Heart right ventricle (tissue), 16 donors: ENCODE results near the gene C18orf32. TPM values are rescaled to one million over a fixed set of nuclear protein-coding genes. Genes with fewer than 3 reads are reported as not detected.

ENCODE experiments used
- ATAC-seq, 8 donors: fragments of 200-7000 bp; cut with Tn5 transposase; one replicate each; pipeline ENCODE4 v1.9.1; 2020; ENCODE audit warnings: mild to moderate bottlenecking in 8 of 8, moderate library complexity in 8 of 8, moderate number of reproducible peaks in 1 of 8
- DNase-seq, 2 donors: peaks; one replicate each; pipeline ENCODE4 v3.0.0-alpha.2; 2020
- H3K27ac ChIP-seq, 10 donors: fragments of 200-600 bp; sonication (generic) in 2 of 10; one replicate each; pipeline versions ENCODE4 v1.5.0 to v1.8.0; 2020 to 2022; ENCODE audit warnings: mild to moderate bottlenecking in 3 of 10
- H3K27me3 ChIP-seq, 7 donors: fragments of 200-600 bp; one replicate each; pipeline ENCODE4 v1.8.0; 2021 to 2022; ENCODE audit warnings: mild to moderate bottlenecking in 2 of 7
- H3K36me3 ChIP-seq, 9 donors: fragments of 200-600 bp; sonication (generic) in 1 of 9; one replicate each; pipeline versions ENCODE4 v1.5.0 to v1.8.0; 2020 to 2022; ENCODE audit warnings: mild to moderate bottlenecking in 2 of 9
- H3K4me1 ChIP-seq, 9 donors: fragments of 200-600 bp; sonication (generic) in 1 of 9; one replicate each; pipeline versions ENCODE4 v1.5.0 to v1.8.0; 2020 to 2022; ENCODE audit warnings: mild to moderate bottlenecking in 4 of 9
- H3K4me3 ChIP-seq, 10 donors: fragments of 200-600 bp; sonication (generic) in 2 of 10; one replicate each; pipeline versions ENCODE4 v1.5.0 to v1.8.0; 2020 to 2022; ENCODE audit warnings: mild to moderate bottlenecking in 7 of 10, moderate library complexity in 2 of 10
- H3K9me3 ChIP-seq, 11 donors: fragments of 200-600 bp in 10 of 11; sonication (generic) in 2 of 11; one replicate each; pipeline versions ENCODE4 v1.5.0 to v1.8.0; 2013 to 2022; ENCODE audit warnings: mild to moderate bottlenecking in 2 of 11, control low read depth in 1 of 11, moderate library complexity in 1 of 11
- WGBS, 2 donors: extraction: QIAGEN DNeasy Blood & Tissue Kit; methylation state at CpG; one replicate each; pipeline ENCODE4 v1.1.7; 2013; ENCODE audit warnings: inconsistent platforms in 1 of 2; 5-methylcytosine and 5-hydroxymethylcytosine counted together
- intact Hi-C, 10 donors: fragments of 100-400 bp; cut with DNase I; formaldehyde crosslinking; loops; one replicate each; pipeline versions ENCODE4 v1.11.1 to v1.14.2; 2022
- polyA plus RNA-seq, 2 donors: library from polyadenylated mRNA; stranded (reverse); fragments of 200-250 nt; gene quantifications; one replicate each; pipeline ENCODE4 v1.2.3, GENCODE V29; 2013
- total RNA-seq, 10 donors: library from RNA; stranded (reverse); fragmentation: NEBNext Ultra II Directional in 3 of 10; extraction: Animal tissue kit (Norgen Biotek cat#: 25700) in 3 of 10; gene quantifications; one replicate each; pipeline versions ENCODE4 v1.2.1 to v1.2.4, GENCODE V29; 2021 to 2023
- TF ChIP-seq, protein P1 (sequence below), 9 donors: fragments of 200-600 bp; sonication (generic) in 2 of 9; IDR thresholded peaks; one replicate each; pipeline versions ENCODE4 v1.5.0 to v1.8.0; 2021 to 2022; ENCODE audit warnings: antibody characterized with exemption in 9 of 9, mild to moderate bottlenecking in 5 of 9, moderate library complexity in 1 of 9
- donor health status: Arrhythmogenic right ventricular cardiomyopathy.
- donor health status: ischemic (EF 13 %, LVEDD 7.1; RV severe dilation, severe dysfunction).
- donor health status: healthy with polysubstance abuse.
- donor health status: DM: no; HTN: yes; CAD: no.
- donor health status: DM: no; HTN: no; CAD: no.
- donor health status: ischemic (EF 25% LVEDD 6.9; RV normal size, moderate dysfunction).
- donor health status: ischemic (EF 25% LVEDD 5.7; RV mildly dilated, moderate dysfunction).
- donor health status: healthy.
- donor health status: DM: yes; HTN: yes; CAD: no.
- donor health status: Ischemic cardiomyopathy.
- donor health status: ischemic (EF 35%, LVEDD 5.7; RV mildly dilated, moderate dysfunction).
- donor health status: nonischemic (EF 11% LVEDD 7.7; RV severe dilation, severe dysfunction).
- donor health status: DM: yes; HTN: yes; CAD: no.
- donor health status: PGD.
- donor health status: ischemic (EF 29% LVEDD 5.4; RV normal size, mild dysfunction).
- donor health status: nonischemic (EF 23%, LVEDD 6.1; RV moderate dilation, normal function).

C18orf32 gene
- total and polyA plus RNA-seq, 12 donors = 25.1 to 68.3 (median 43.3) TPM

DNA sequence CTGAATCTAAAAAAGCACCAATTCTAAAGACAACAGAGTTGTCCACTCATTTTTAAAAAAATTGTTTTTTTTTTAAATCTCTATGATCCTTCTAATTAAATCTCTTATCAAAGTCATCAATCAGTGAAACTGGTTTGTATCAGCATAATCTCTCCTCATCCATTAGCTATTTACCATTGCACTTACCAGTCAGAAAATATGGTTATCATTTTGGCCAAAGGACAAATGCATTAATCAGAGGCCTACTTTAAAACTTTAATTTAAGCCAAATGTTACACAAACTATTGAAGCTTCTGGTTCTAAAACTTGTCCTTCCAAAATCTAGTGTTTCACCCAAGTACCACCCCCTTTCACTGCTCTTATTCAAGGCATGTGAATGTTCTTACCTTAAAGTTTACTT is 3.8 kb downstream of the C18orf32 start:
- Histone ChIP-seq H3K4me1 (peaks cover 0 to 33% (median 27%) of the 10 kb centered on the region in 9 donors), H3K9me3 (no peaks in the 10 kb centered on the region), H3K4me3 (no peak overlapping the region), H3K36me3 (peaks cover 0 to 63% (median 20%) of the 10 kb centered on the region in 9 donors), H3K27ac (no peak overlapping the region), H3K27me3 (no peaks in the 10 kb centered on the region)
- ATAC-seq = no peak
- TF ChIP-seq, protein P1, sequence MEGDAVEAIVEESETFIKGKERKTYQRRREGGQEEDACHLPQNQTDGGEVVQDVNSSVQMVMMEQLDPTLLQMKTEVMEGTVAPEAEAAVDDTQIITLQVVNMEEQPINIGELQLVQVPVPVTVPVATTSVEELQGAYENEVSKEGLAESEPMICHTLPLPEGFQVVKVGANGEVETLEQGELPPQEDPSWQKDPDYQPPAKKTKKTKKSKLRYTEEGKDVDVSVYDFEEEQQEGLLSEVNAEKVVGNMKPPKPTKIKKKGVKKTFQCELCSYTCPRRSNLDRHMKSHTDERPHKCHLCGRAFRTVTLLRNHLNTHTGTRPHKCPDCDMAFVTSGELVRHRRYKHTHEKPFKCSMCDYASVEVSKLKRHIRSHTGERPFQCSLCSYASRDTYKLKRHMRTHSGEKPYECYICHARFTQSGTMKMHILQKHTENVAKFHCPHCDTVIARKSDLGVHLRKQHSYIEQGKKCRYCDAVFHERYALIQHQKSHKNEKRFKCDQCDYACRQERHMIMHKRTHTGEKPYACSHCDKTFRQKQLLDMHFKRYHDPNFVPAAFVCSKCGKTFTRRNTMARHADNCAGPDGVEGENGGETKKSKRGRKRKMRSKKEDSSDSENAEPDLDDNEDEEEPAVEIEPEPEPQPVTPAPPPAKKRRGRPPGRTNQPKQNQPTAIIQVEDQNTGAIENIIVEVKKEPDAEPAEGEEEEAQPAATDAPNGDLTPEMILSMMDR (IDR thresholded peaks at IDR 0.05) = no peak
- intact Hi-C loops = no loop called here
- DNase-seq = no peak

DNA sequence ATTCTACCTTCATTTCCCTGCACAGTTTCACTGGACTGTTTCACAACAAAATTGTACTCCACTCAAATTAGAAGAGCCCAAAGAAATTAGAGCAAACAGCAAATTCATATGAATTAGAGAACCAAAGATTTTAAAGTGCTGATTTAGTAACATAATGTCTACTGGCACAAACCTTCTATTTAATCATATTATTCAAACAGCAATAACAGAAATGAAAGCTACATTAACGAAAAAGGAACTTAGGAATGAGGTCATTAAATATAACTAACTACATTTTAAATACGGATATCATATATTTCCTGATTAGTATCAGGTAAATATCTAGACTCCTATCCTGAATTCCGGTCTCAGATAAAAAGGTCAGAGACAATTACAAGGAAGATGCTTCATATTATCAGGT is 5.1 kb downstream of the C18orf32 start:
- Histone ChIP-seq H3K9me3 (no peaks in the 10 kb centered on the region), H3K4me1 (peaks cover 0 to 31% (median 24%) of the 10 kb centered on the region in 9 donors), H3K27ac (peak overlapping the region in 1 of 10 donors; percentile 52), H3K4me3 (no peak overlapping the region), H3K27me3 (no peaks in the 10 kb centered on the region), H3K36me3 (peaks cover 0 to 65% (median 17%) of the 10 kb centered on the region in 9 donors)
- intact Hi-C loops = no loop called here
- no peak for ATAC-seq
- 80 to 86% methylated on average over 3 of the region's 3 CpGs for WGBS, 2 donors
- TF ChIP-seq, protein P1 (IDR thresholded peaks at IDR 0.05) = no peak
- no peak for DNase-seq

DNA sequence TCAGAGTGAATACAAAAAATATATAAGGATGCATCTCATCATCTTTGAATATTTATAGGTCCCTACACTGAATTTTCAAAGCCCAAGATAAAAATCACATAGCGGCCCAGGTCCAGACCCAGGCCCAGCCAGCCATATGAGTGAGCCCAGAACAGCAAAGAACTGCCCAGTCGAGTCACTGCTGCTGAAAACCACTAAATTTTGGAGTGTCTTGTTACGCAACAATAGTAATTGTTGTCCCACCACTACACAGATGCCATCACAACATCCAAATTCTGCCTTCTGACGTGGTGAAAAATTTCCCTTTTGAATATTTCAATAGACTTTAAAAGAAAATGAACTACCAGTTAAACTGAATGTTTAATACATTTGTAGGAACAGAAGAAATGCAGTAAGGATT is 5.7 kb downstream of the C18orf32 start:
- intact Hi-C loops = no loop called here
- Histone ChIP-seq H3K4me3 (no peak overlapping the region), H3K27ac (peak overlapping the region in 1 of 10 donors; percentile 52), H3K36me3 (peaks cover 0 to 70% (median 17%) of the 10 kb centered on the region in 9 donors), H3K9me3 (no peaks in the 10 kb centered on the region), H3K27me3 (no peaks in the 10 kb centered on the region), H3K4me1 (peaks cover 0 to 34% (median 29%) of the 10 kb centered on the region in 9 donors)
- TF ChIP-seq, protein P1 (IDR thresholded peaks at IDR 0.05) = no peak
- ATAC-seq (no peak), DNase-seq (no peak)
- 90 to 92% methylated on average over 4 of the region's 4 CpGs for WGBS, 2 donors

DNA sequence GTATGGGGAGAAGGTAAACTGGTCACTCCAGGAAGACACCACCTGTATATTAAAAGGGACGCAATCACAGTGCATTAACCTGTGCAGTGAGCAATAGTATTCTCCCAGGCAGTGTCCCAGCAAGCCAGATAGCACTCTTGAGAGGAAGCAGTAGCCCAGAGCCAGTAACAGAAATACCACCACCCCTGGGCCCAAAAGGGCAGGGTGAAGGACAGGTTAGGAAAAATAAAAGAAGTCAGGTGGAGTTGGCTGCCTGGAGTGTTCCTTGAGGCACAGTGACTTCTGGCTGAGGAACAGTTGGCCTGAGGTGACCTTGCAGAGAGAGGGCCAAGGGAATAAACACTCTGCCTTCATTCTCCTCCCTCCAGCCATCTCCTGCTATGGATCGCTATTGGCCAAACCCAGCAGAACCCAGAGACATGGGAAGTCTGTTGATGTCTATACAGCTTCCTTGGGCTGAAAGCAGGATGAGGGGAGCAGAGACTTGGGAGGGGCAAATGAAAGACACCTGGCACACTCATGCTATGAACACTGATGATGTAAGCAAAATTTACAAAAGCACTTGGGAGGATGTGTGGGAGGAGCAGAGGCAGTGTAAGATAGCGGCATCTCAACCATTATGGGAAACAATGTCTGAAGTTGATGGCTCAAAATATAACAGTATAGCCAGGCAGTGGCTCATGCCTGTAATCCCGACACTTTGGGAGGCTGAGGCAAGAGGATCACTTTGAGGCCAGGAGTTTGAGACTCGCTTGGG is 7.5 kb downstream of the C18orf32 start:
- Histone ChIP-seq H3K36me3 (peaks cover 0 to 75% (median 17%) of the 10 kb centered on the region in 9 donors), H3K27me3 (no peaks in the 10 kb centered on the region), H3K27ac (no peak overlapping the region), H3K4me3 (no peak overlapping the region), H3K4me1 (peaks cover 0 to 23% (median 14%) of the 10 kb centered on the region in 9 donors), H3K9me3 (no peaks in the 10 kb centered on the region)
- ATAC-seq (peak in 6 of 8 donors; percentile 17 to 59 (median 36)), DNase-seq (no peak)
- 85 to 89% methylated on average over 5 of the region's 5 CpGs for WGBS, 2 donors
- intact Hi-C loops = no loop called here
- TF ChIP-seq, protein P1 (IDR thresholded peaks at IDR 0.05) = no peak
